Measurements from ENCODE around the gene EPB41. TPM values are rescaled to one million over a fixed set of nuclear protein-coding genes. Genes with fewer than 3 reads are reported as not detected.

The EPB41 gene
- total and polyA plus RNA-seq, 2 of the 8 experiments (the other 6 are each of a cell fraction or from before 2014, with no cell fraction given): 36.7 to 109 TPM

- no peaks in the 10 kb centered on the region; a peak in 1 of 4 replicates for H3K79me2 ChIP-seq (ENCODE audit: control insufficient read depth in 1 of 2, insufficient read depth in 2 of 2, low read length in 2 of 2)
- no peak overlapping the region for H3K14ac ChIP-seq (ENCODE audit: insufficient read length)
- H4K5ac ChIP-seq (ENCODE audit: insufficient read length, low read depth, low read length): no peak overlapping the region
- H2BK12ac ChIP-seq (ENCODE audit: low read depth, low read length): peak overlapping the region; percentile 96
- peaks cover 0 to 19% (median 9%) of the 10 kb centered on the region in 4 experiments; a peak in 6 of 7 replicates for H3K4me1 ChIP-seq (replicated peaks in 1 of 4; ENCODE audit: control insufficient read depth in 3 of 4, insufficient read depth in 4 of 4, low read length in 3 of 4)
- ChIA-PET POLR2A (ENCODE audit: partially characterized antibody) (interaction anchor here (0.6 to 6.9 kb wide), 17 partner anchors 9 to 389 kb away, joined by 3 to 77 read pairs (median 5); partner anchors contain the start of genes SRSF4 and YTHDF2), CTCF (ENCODE audit: partially characterized antibody) (interaction anchor here (0.6 to 2.6 kb wide), 17 partner anchors 9 to 248 kb away, joined by 3 to 15 read pairs (median 4); partner anchors contain the start of gene SRSF4)
- H2BK5ac ChIP-seq (ENCODE audit: low read depth, low read length): peak overlapping the region; percentile 75; the same call in 1 of the 2 replicates
- 75% methylated on average over 14 of the region's 14 CpGs; no CpG with 5 or more reads in 1 of the 2 experiments for WGBS, 2 experiments (ENCODE audit: extremely low coverage in 1 of 2, insufficient coverage in 1 of 2, insufficient read length in 1 of 2, insufficient replicate concordance in 2 of 2, low coverage in 1 of 2, low lambda C conversion rate in 2 of 2, missing lambda C conversion rate in 1 of 2)
- no peak overlapping the region for H3K27ac ChIP-seq (ENCODE audit: low read depth, low read length)
- FAIRE-seq (no peak), DNase-seq (ENCODE audit: low read depth in 1 of 2, low spot score in 2 of 2) (no peak)
- peak overlapping the region; percentile 90; the same call in 1 of the 2 replicates for H2BK20ac ChIP-seq (ENCODE audit: low read length)
- H2BK120ac ChIP-seq (replicated peaks; ENCODE audit: low read depth, low read length): peak overlapping the region; percentile 21
- H2AK5ac ChIP-seq (ENCODE audit: low read depth, low read length): peak overlapping the region; percentile 53; the same call in 1 of the 2 replicates
- H3K27me3 ChIP-seq (replicated peaks in 1 of 4; ENCODE audit: control insufficient read depth in 3 of 4, extremely low read depth in 1 of 4, insufficient read depth in 3 of 4, low read length in 3 of 4): peaks cover 0 to 42% (median 25%) of the 10 kb centered on the region in 4 experiments; a peak in 6 of 7 replicates
- peak overlapping the region; percentile 45 for H4K8ac ChIP-seq (ENCODE audit: extremely low read depth, insufficient read depth, low read length)
- H3K4me2 ChIP-seq (ENCODE audit: insufficient read depth in 1 of 2, low read depth in 2 of 2, low read length in 2 of 2): peak overlapping the region; percentile 91 to 95
- peak overlapping the region; percentile 67 for H3K4ac ChIP-seq (replicated peaks; ENCODE audit: insufficient read length, low read depth, low read length)
- H3K79me1 ChIP-seq (ENCODE audit: low read depth, low read length): no peaks in the 10 kb centered on the region
- H4K91ac ChIP-seq (replicated peaks; ENCODE audit: insufficient read length, low read length): peak overlapping the region; percentile 95
- no peak overlapping the region for H3K56ac ChIP-seq (replicated peaks; ENCODE audit: insufficient read length, low read depth, low read length)
- no peak overlapping the region for H2AFZ ChIP-seq (ENCODE audit: low read length)
- no peak overlapping the region for H3K23ac ChIP-seq (ENCODE audit: insufficient read length)
- peaks cover 0 to 4% of the 10 kb centered on the region in 2 experiments for H4K20me1 ChIP-seq (replicated peaks in 1 of 2; ENCODE audit: control insufficient read depth in 1 of 2, insufficient read depth in 2 of 2, low read length in 2 of 2)
- peak overlapping the region; percentile 78; the same call in 1 of the 2 replicates for H3K18ac ChIP-seq (ENCODE audit: extremely low read depth, low read length)
- H3K4me3 ChIP-seq (ENCODE audit: extremely low read depth in 1 of 4, insufficient read depth in 2 of 4, low read depth in 3 of 4, low read length in 4 of 4): peak overlapping the region in 2 of 4 experiments; percentile 51 to 91; a peak in 4 of 8 replicates
- no peaks in the 10 kb centered on the region for H3K36me3 ChIP-seq (ENCODE audit: control insufficient read depth in 2 of 4, insufficient read depth in 4 of 4, low read length in 3 of 4)
- no peak overlapping the region for H3K9ac ChIP-seq (replicated peaks in 1 of 4; ENCODE audit: extremely low read depth in 1 of 4, low read depth in 3 of 4, low read length in 3 of 4)
- no peaks in the 10 kb centered on the region for H3K9me3 ChIP-seq (ENCODE audit: insufficient read depth in 2 of 2, low read depth in 1 of 2, low read length in 1 of 2)
- TF ChIP-seq RXRA (IDR thresholded peaks at IDR 0.05; ENCODE audit: insufficient read depth, low read depth, low read length) (no peak), E2F6 (IDR thresholded peaks at IDR 0.05) (peak; percentile 24)
- H3K23me2 ChIP-seq (ENCODE audit: low read depth, low read length): peaks cover 30% of the 10 kb centered on the region; the same call in 1 of the 2 replicates
- peak overlapping the region; percentile 99 for H2BK15ac ChIP-seq (ENCODE audit: low read length)
Measured at GRCh38 chr1:29125237-29125641, 210.9 kb downstream of the EPB41 start.
